Uterus (tissue), 4 donors: ENCODE measurements around the gene ZP4. TPM values are rescaled to one million over a fixed set of nuclear protein-coding genes. Genes with fewer than 3 reads are reported as not detected.

ENCODE experiments used
- DNase-seq, 2 donors: peaks; one replicate each; pipeline ENCODE4 v3.0.0-alpha.2; 2019 to 2020
- H3K27ac ChIP-seq, 2 donors: fragments of 200-600 bp; sonication (generic); 1 replicate in 1 of 2; 2 replicates in 1 of 2; pipeline ENCODE4 v1.5.1; 2016 to 2018
- H3K27me3 ChIP-seq, 2 donors: fragments of 200-600 bp; sonication (generic); one replicate each; pipeline ENCODE4 v1.5.1; 2018 to 2019; ENCODE audit warnings: control low read depth in 1 of 2
- H3K36me3 ChIP-seq, 2 donors: fragments of 200-600 bp; sonication (generic); one replicate each; pipeline ENCODE4 v1.5.1; 2019; ENCODE audit warnings: control low read depth in 1 of 2
- H3K4me1 ChIP-seq, 2 donors: fragments of 200-600 bp; sonication (generic); one replicate each; pipeline ENCODE4 v1.5.1; 2018 to 2019; ENCODE audit warnings: control low read depth in 1 of 2
- H3K4me3 ChIP-seq, 2 donors: fragments of 200-600 bp; sonication (generic); 1 replicate in 1 of 2; 2 replicates in 1 of 2; pipeline ENCODE4 v1.5.1; 2018 to 2019; ENCODE audit warnings: mild to moderate bottlenecking in 1 of 2
- H3K9me3 ChIP-seq, 2 donors: fragments of 200-600 bp; sonication (generic); one replicate each; pipeline ENCODE4 v1.5.1; 2019; ENCODE audit warnings: control low read depth in 1 of 2
- CTCF ChIP-seq, 4 experiments: fragments of 200-600 bp in 2 of 4; fragments of 450-650 bp in 2 of 4; sonication (generic) in 2 of 4; IDR thresholded peaks; one replicate each; pipeline ENCODE4 v1.5.1; 2016 to 2019; ENCODE audit warnings: antibody characterized with exemption in 4 of 4, mild to moderate bottlenecking in 2 of 4, moderate library complexity in 1 of 4
- POLR2A ChIP-seq, 2 donors: fragments of 450-650 bp; IDR thresholded peaks; one replicate each; pipeline ENCODE4 v1.6.1; 2016; ENCODE audit warnings: antibody characterized with exemption in 2 of 2, mild to moderate bottlenecking in 1 of 2, moderate library complexity in 1 of 2
- intact Hi-C: fragments of 100-400 bp; cut with DNase I; formaldehyde crosslinking; loops from one replicate; pipeline ENCODE4 v1.15.1; 2023; ENCODE audit warnings: low total_unique reads
- total RNA-seq, 4 donors: library from RNA; depleted of rRNA in 3 of 4; stranded (reverse); fragments of >200 nt in 3 of 4; gene quantifications; one replicate each; pipeline versions ENCODE4 v1.1.0 to v1.2.4, GENCODE V29; 2014 to 2023
- donor health status: DM: yes; HTN: yes; CAD: no.

Gene ZP4
- total RNA-seq, 4 donors from 2014 or later: not detected

- Histone ChIP-seq H3K9me3 (no peaks in the 10 kb centered on the region), H3K27ac (no peak overlapping the region), H3K36me3 (no peaks in the 10 kb centered on the region), H3K4me1 (no peaks in the 10 kb centered on the region), H3K4me3 (no peak overlapping the region), H3K27me3 (no peaks in the 10 kb centered on the region)
- intact Hi-C loops: no loop called here
- DNase-seq: no peak
- TF ChIP-seq CTCF (IDR thresholded peaks at IDR 0.05) (no peak), POLR2A (IDR thresholded peaks at IDR 0.05) (no peak)
These were observed 13.2 kb upstream of the ZP4 start for GRCh38 chr1:237903961-237904360.

- Histone ChIP-seq H3K9me3 (no peaks in the 10 kb centered on the region), H3K27ac (no peak overlapping the region), H3K36me3 (no peaks in the 10 kb centered on the region), H3K4me1 (no peaks in the 10 kb centered on the region), H3K27me3 (no peaks in the 10 kb centered on the region), H3K4me3 (no peak overlapping the region)
- TF ChIP-seq POLR2A (IDR thresholded peaks at IDR 0.05) (no peak), CTCF (IDR thresholded peaks at IDR 0.05) (no peak)
- intact Hi-C loops: no loop called here
- DNase-seq: no peak
These were observed 12.4 kb upstream of the ZP4 start for GRCh38 chr1:237902960-237903743.

GRCh38 chr1:237901299-237901934 is 10.7 kb upstream of the ZP4 start:
- Histone ChIP-seq H3K4me3 (no peak overlapping the region), H3K36me3 (no peaks in the 10 kb centered on the region), H3K4me1 (no peaks in the 10 kb centered on the region), H3K27me3 (no peaks in the 10 kb centered on the region), H3K9me3 (no peaks in the 10 kb centered on the region), H3K27ac (no peak overlapping the region)
- intact Hi-C loops: no loop called here
- no peak for TF ChIP-seq POLR2A (IDR thresholded peaks at IDR 0.05)
- no peak for TF ChIP-seq CTCF (IDR thresholded peaks at IDR 0.05)
- DNase-seq: no peak

GRCh38 chr1:237895630-237896029 is 4.9 kb upstream of the ZP4 start:
- no peaks in the 10 kb centered on the region for H3K9me3 ChIP-seq
- no peak overlapping the region for H3K4me3 ChIP-seq
- H3K27me3 ChIP-seq: no peaks in the 10 kb centered on the region
- intact Hi-C loops: no loop called here
- DNase-seq: no peak
- TF ChIP-seq CTCF (IDR thresholded peaks at IDR 0.05) (no peak), POLR2A (IDR thresholded peaks at IDR 0.05) (no peak)
- H3K36me3 ChIP-seq: no peaks in the 10 kb centered on the region
- H3K4me1 ChIP-seq: no peaks in the 10 kb centered on the region
- H3K27ac ChIP-seq: no peak overlapping the region

- Histone ChIP-seq H3K4me1 (no peaks in the 10 kb centered on the region), H3K27ac (no peak overlapping the region), H3K4me3 (no peak overlapping the region), H3K9me3 (no peaks in the 10 kb centered on the region), H3K36me3 (no peaks in the 10 kb centered on the region), H3K27me3 (no peaks in the 10 kb centered on the region)
- intact Hi-C loops: no loop called here
- DNase-seq: no peak
- TF ChIP-seq CTCF (IDR thresholded peaks at IDR 0.05) (no peak), POLR2A (IDR thresholded peaks at IDR 0.05) (no peak)
These were observed 3.4 kb upstream of the ZP4 start for GRCh38 chr1:237894131-237894530.
